Measurements from ENCODE around the gene SND1.

SND1 gene

GRCh38 chr7:127928852-127929251 lies 276.9 kb downstream of the SND1 start:
- DNase-seq (ENCODE audit: low spot score): no peak
- TF ChIP-seq, protein P1, sequence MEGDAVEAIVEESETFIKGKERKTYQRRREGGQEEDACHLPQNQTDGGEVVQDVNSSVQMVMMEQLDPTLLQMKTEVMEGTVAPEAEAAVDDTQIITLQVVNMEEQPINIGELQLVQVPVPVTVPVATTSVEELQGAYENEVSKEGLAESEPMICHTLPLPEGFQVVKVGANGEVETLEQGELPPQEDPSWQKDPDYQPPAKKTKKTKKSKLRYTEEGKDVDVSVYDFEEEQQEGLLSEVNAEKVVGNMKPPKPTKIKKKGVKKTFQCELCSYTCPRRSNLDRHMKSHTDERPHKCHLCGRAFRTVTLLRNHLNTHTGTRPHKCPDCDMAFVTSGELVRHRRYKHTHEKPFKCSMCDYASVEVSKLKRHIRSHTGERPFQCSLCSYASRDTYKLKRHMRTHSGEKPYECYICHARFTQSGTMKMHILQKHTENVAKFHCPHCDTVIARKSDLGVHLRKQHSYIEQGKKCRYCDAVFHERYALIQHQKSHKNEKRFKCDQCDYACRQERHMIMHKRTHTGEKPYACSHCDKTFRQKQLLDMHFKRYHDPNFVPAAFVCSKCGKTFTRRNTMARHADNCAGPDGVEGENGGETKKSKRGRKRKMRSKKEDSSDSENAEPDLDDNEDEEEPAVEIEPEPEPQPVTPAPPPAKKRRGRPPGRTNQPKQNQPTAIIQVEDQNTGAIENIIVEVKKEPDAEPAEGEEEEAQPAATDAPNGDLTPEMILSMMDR (IDR thresholded peaks at IDR 0.05; ENCODE audit: extremely low read depth, missing control alignments): no peak

- TF ChIP-seq, protein P1 (IDR thresholded peaks at IDR 0.05; ENCODE audit: extremely low read depth, missing control alignments): no peak
- no peak for DNase-seq (ENCODE audit: low spot score)
Observed at GRCh38 chr7:127930341-127931328, 278.6 kb downstream of the SND1 start.

DNA sequence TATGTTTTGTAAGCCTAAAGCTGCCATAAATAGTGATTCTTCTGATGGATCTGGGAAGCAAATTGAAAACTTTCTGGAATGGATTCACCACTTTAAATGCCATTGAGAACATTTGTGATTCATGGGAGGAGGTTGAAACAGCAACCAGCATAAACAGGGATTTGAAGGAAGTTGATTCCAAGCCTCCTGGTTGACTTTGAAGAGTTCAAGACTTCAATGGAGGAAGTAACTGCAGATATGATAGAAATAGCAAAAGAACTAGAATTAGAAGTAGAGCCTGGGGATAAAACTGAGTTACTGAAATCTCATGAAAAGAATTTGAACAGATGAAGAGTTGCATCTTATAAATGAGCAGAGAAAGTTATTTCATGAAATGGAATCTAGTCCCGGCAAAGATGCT lies 280.1 kb downstream of the SND1 start:
- TF ChIP-seq, protein P1 (IDR thresholded peaks at IDR 0.05; ENCODE audit: extremely low read depth, missing control alignments): no peak
- DNase-seq (ENCODE audit: low spot score): no peak

GRCh38 chr7:127932496-127932895 lies 280.5 kb downstream of the SND1 start:
- TF ChIP-seq, protein P1 (IDR thresholded peaks at IDR 0.05; ENCODE audit: extremely low read depth, missing control alignments): no peak

GRCh38 chr7:127933146-127933545 lies 281.2 kb downstream of the SND1 start:
- DNase-seq (ENCODE audit: low spot score): no peak
- TF ChIP-seq, protein P1 (IDR thresholded peaks at IDR 0.05; ENCODE audit: extremely low read depth, missing control alignments): no peak

More at GRCh38 chr7:127932496-127932895, 280.5 kb downstream of the SND1 start:
- DNase-seq (ENCODE audit: low spot score): no peak

DNA sequence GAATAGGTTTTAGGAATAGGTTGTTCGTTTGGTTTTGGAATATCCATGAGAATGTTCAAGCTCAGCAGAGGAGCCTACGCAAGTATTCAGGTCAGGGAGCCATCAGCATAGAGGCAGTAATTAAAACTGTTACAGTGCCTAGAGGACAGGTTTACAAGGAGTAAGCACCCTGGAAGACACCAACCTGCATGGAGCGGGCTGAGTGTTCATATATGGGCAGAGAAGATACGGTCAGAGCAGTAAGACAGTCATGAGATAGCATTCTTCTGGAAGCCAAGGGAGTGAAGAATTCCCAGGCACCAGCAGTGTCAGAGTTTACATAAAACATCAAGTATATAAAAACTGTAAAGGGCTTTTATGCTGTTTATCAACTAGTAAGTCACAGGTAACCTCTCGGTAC lies 282.7 kb downstream of the SND1 start:
- TF ChIP-seq, protein P1 (IDR thresholded peaks at IDR 0.05; ENCODE audit: extremely low read depth, missing control alignments): no peak
- no peak for DNase-seq (ENCODE audit: low spot score)

DNA sequence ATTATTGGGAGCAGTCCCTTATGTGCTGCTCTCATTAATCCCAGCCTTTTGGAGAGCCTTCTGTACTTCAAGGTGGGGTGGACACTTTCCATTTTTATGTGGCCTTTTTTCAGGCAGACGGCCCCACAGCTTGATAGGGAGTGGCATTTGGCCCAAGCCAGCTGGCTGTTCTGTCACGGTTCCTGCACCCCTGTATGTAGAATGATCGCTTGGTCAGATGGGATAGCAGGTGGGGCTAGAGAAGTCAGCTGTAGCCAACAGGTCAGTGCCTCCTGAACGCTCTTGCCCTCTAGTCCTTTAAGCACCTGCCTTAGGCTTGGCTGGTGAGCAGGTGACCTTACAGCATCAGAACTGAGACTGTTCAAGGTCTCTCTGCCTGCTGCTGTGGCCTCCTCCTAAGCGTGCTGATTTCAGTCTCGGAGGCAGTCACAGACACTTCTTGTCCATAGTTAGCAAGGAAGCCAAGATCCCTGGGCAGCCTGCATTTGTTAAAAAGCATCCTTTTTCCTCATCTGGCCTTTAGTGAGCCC lies 283.9 kb downstream of the SND1 start:
- no peak for DNase-seq (ENCODE audit: low spot score)
- TF ChIP-seq, protein P1 (IDR thresholded peaks at IDR 0.05; ENCODE audit: extremely low read depth, missing control alignments): no peak

All from GM20000 (cell line).